Esophagus muscularis mucosa (tissue), 4 donors: ENCODE measurements around the gene AP3S2.
"Not testable (repeated sequence)": the region's sequence is repeated elsewhere in the genome, so short reads cannot be mapped to it uniquely, and the experiment has no call there.

Source experiments
- CTCF ChIP-seq, 3 experiments: fragments of 200-600 bp in 2 of 3; fragments of 450-650 bp in 1 of 3; sonication (generic) in 2 of 3; IDR thresholded peaks; one replicate each; pipeline ENCODE4 v1.5.1; 2017 to 2019; ENCODE audit warnings: antibody characterized with exemption in 3 of 3, mild to moderate bottlenecking in 2 of 3, moderate library complexity in 1 of 3
- EP300 ChIP-seq: sonication (generic); formaldehyde crosslinking; IDR thresholded peaks from one replicate; pipeline ENCODE4 v1.6.1; 2017; ENCODE audit warnings: antibody characterized with exemption
- POLR2A ChIP-seq: fragments of 450-650 bp; IDR thresholded peaks from one replicate; pipeline ENCODE4 v1.6.1; 2017; ENCODE audit warnings: antibody characterized with exemption, moderate library complexity, mild to moderate bottlenecking, low read depth

- not testable (repeated sequence) for TF ChIP-seq CTCF (IDR thresholded peaks at IDR 0.05); POLR2A; EP300
Observed at GRCh38 chr15:89885179-89885578, 8.6 kb downstream of the AP3S2 start.
